Astrocyte (in vitro differentiated cells and primary cell): ENCODE measurements around the gene TP53AIP1.

ENCODE experiments used
- CTCF ChIP-seq: IDR thresholded peaks from 2 replicates; pipeline ENCODE4 v1.5.1; 2011; ENCODE audit warnings: low read depth, mild to moderate bottlenecking, inconsistent platforms, low read length, moderate library complexity; ENCODE audit not compliant: insufficient read depth
- EZH2 ChIP-seq: IDR thresholded peaks from 2 replicates; pipeline ENCODE4 v1.6.1; 2012; ENCODE audit warnings: mild to moderate bottlenecking, low read length, inconsistent platforms; ENCODE audit not compliant: insufficient read depth

- TF ChIP-seq CTCF (no peak), EZH2 (no peak)
These were observed 35.1 kb downstream of the TP53AIP1 start for GRCh38 chr11:128907585-128907984.
